GM08714 (cell line): ENCODE measurements around the gene TRIM69.
"Not testable (repeated sequence)": the region's sequence is repeated elsewhere in the genome, so short reads cannot be mapped to it uniquely, and the experiment has no call there.

Experiments used
- H3K4me3 ChIP-seq: fragments of 200-500 bp; sonication (Bioruptor generic); 2 replicates; pipeline ENCODE4 v1.5.1; 2014; ENCODE audit warnings: mild to moderate bottlenecking, low read length, inconsistent platforms
- ZNF274 ChIP-seq: IDR thresholded peaks from 2 replicates; pipeline ENCODE4 v1.6.1; 2012; ENCODE audit warnings: mild to moderate bottlenecking, low read depth, low read length

The TRIM69 gene

GRCh38 chr15:44763187-44763586 lies 26.9 kb downstream of the TRIM69 start:
- no peak overlapping the region for H3K4me3 ChIP-seq
- no peak for TF ChIP-seq ZNF274

GRCh38 chr15:44763848-44764247 lies 27.5 kb downstream of the TRIM69 start:
- no peak for TF ChIP-seq ZNF274
- no peak overlapping the region for H3K4me3 ChIP-seq

GRCh38 chr15:44765036-44765435 lies 28.7 kb downstream of the TRIM69 start:
- H3K4me3 ChIP-seq, result no peak overlapping the region
- TF ChIP-seq ZNF274, result no peak

- no peak overlapping the region for H3K4me3 ChIP-seq
- no peak for TF ChIP-seq ZNF274
These were observed 33.2 kb downstream of the TRIM69 start for GRCh38 chr15:44769521-44769920.

- not testable (repeated sequence) for H3K4me3 ChIP-seq
These were observed 34.4 kb downstream of the TRIM69 start for GRCh38 chr15:44770715-44771114.

- no peak overlapping the region for H3K4me3 ChIP-seq
- no peak for TF ChIP-seq ZNF274
These were observed 39.6 kb downstream of the TRIM69 start for GRCh38 chr15:44775953-44776352.

- H3K4me3 ChIP-seq, result no peak overlapping the region
- no peak for TF ChIP-seq ZNF274
These were observed 43.4 kb downstream of the TRIM69 start for GRCh38 chr15:44779761-44780160.

GRCh38 chr15:44780608-44781007 lies 44.3 kb downstream of the TRIM69 start:
- H3K4me3 ChIP-seq, result no peak overlapping the region
- no peak for TF ChIP-seq ZNF274

GRCh38 chr15:44781128-44781810 lies 44.9 kb downstream of the TRIM69 start:
- H3K4me3 ChIP-seq, result no peak overlapping the region
- no peak for TF ChIP-seq ZNF274

GRCh38 chr15:44782516-44782915 lies 46.2 kb downstream of the TRIM69 start:
- no peak overlapping the region for H3K4me3 ChIP-seq
- no peak for TF ChIP-seq ZNF274

- H3K4me3 ChIP-seq, result not testable (repeated sequence)
These were observed 48.6 kb downstream of the TRIM69 start for GRCh38 chr15:44784918-44785274.

GRCh38 chr15:44788748-44789147 lies 52.4 kb downstream of the TRIM69 start:
- no peak overlapping the region for H3K4me3 ChIP-seq
- no peak for TF ChIP-seq ZNF274

GRCh38 chr15:44790215-44790614 lies 53.9 kb downstream of the TRIM69 start:
- no peak overlapping the region for H3K4me3 ChIP-seq
- no peak for TF ChIP-seq ZNF274

GRCh38 chr15:44790656-44791055 lies 54.3 kb downstream of the TRIM69 start:
- TF ChIP-seq ZNF274, result no peak
- H3K4me3 ChIP-seq, result no peak overlapping the region

- TF ChIP-seq ZNF274, result no peak
- H3K4me3 ChIP-seq, result no peak overlapping the region
These were observed 56.4 kb downstream of the TRIM69 start for GRCh38 chr15:44792715-44793114.

- TF ChIP-seq ZNF274, result no peak
- no peak overlapping the region for H3K4me3 ChIP-seq
These were observed 57.7 kb downstream of the TRIM69 start for GRCh38 chr15:44794072-44794471.
